B cell (primary cell): Measurements from ENCODE around the gene EFNA5. TPM values are rescaled to one million over a fixed set of nuclear protein-coding genes. Genes with fewer than 3 reads are reported as not detected.

Source experiments
- ATAC-seq: fragments of 200-7000 bp; cut with Tn5 transposase; one replicate; pipeline ENCODE4 v1.10.0; 2021; ENCODE audit warnings: low read depth, mild to moderate bottlenecking, moderate number of reproducible peaks, moderate library complexity
- CTCF ChIA-PET: fragments of 350-600 bp; sonication (Branson Sonifier 250); formaldehyde crosslinking; loops from one replicate; lab custom pipeline; 2021; ENCODE audit warnings: antibody characterized with exemption, inconsistent platforms; lab: Charles Lee
- POLR2A ChIA-PET: fragments of 350-600 bp; sonication (Branson Sonifier 250); formaldehyde crosslinking; loops from one replicate; lab custom pipeline; 2021; ENCODE audit warnings: antibody characterized with exemption; lab: Charles Lee
- DNase-seq: peaks from one replicate; pipeline ENCODE4 v3.0.0; 2013
- H2AFZ ChIP-seq: 2 replicates; pipeline ENCODE4 v1.6.1; 2012; ENCODE audit warnings: mild to moderate bottlenecking, low read depth, low read length; ENCODE audit not compliant: insufficient read depth, poor library complexity, severe bottlenecking
- H3K27ac ChIP-seq, 2 donors: 1 replicate in 1 of 2; 2 replicates in 1 of 2; pipeline ENCODE4 v1.5.1; 2012 to 2013; ENCODE audit warnings: low read length in 2 of 2, mild to moderate bottlenecking in 2 of 2, moderate library complexity in 1 of 2
- H3K27me3 ChIP-seq, 4 experiments: fragments of 200-600 bp in 1 of 4; sonication (generic) in 1 of 4; replicated peaks in 1 of 4; 1 replicate in 2 of 4; 2 replicates in 2 of 4; pipeline versions ENCODE4 v1.6.1 to v1.7.0; 2013 to 2016; ENCODE audit warnings: low read length in 3 of 4, mild to moderate bottlenecking in 2 of 4, mixed read lengths in 1 of 4, moderate library complexity in 1 of 4; ENCODE audit not compliant: insufficient read depth in 4 of 4, control insufficient read depth in 3 of 4; ENCODE audit errors: control extremely low read depth in 1 of 4
- H3K36me3 ChIP-seq, 2 experiments: replicated peaks in 1 of 2; 1 replicate in 1 of 2; 2 replicates in 1 of 2; pipeline versions ENCODE4 v1.6.1 to v1.7.1; 2013; ENCODE audit warnings: low read length in 1 of 2; ENCODE audit not compliant: insufficient read depth in 2 of 2, control insufficient read depth in 1 of 2; ENCODE audit errors: control extremely low read depth in 1 of 2, extremely low read depth in 1 of 2
- H3K4me1 ChIP-seq, 2 donors: fragments of 200-600 bp in 1 of 2; sonication (generic) in 1 of 2; 1 replicate in 1 of 2; 2 replicates in 1 of 2; pipeline versions ENCODE4 v1.5.1 to v1.6.1; 2013 to 2017; ENCODE audit warnings: low read length in 2 of 2; ENCODE audit not compliant: control insufficient read depth in 2 of 2, insufficient read depth in 2 of 2
- H3K4me2 ChIP-seq: replicated peaks from 2 replicates; pipeline ENCODE3; 2012; ENCODE audit warnings: mild to moderate bottlenecking, low read depth, low read length; ENCODE audit not compliant: poor library complexity, severe bottlenecking
- H3K4me3 ChIP-seq, 5 experiments: fragments of 200-600 bp in 1 of 5; sonication (generic) in 1 of 5; 1 replicate in 3 of 5; 2 replicates in 2 of 5; pipeline versions ENCODE4 v1.5.1 to v1.7.0; 2011 to 2016; ENCODE audit warnings: low read length in 4 of 5, mild to moderate bottlenecking in 4 of 5, low read depth in 2 of 5, control low read depth in 1 of 5, moderate library complexity in 1 of 5; ENCODE audit not compliant: insufficient read depth in 1 of 5; ENCODE audit errors: control extremely low read depth in 1 of 5, extremely low read depth in 1 of 5
- H3K79me2 ChIP-seq: fragments of 200-600 bp; sonication (generic); one replicate; pipeline ENCODE4 v1.6.0; 2016; ENCODE audit warnings: low read length; ENCODE audit not compliant: control insufficient read depth, insufficient read depth
- H3K9ac ChIP-seq: fragments of 200-600 bp; sonication (generic); 2 replicates; pipeline ENCODE4 v1.6.1; 2017; ENCODE audit warnings: mild to moderate bottlenecking, low read length, moderate library complexity
- H3K9me3 ChIP-seq, 3 donors: one replicate each; pipeline versions ENCODE4 v1.6.1 to v1.7.1; 2013; ENCODE audit warnings: low read length in 2 of 3; ENCODE audit not compliant: control insufficient read depth in 2 of 3, insufficient read depth in 1 of 3; ENCODE audit errors: control extremely low read depth in 1 of 3
- H4K20me1 ChIP-seq: 2 replicates; pipeline ENCODE4 v1.6.0; 2012; ENCODE audit warnings: mild to moderate bottlenecking, low read length; ENCODE audit not compliant: insufficient read depth, control insufficient read depth, poor library complexity, severe bottlenecking
- H3K27ac Mint-ChIP-seq: one replicate; pipeline ENCODE4 v1.8.0; 2021; ENCODE audit warnings: mixed read lengths
- H3K27me3 Mint-ChIP-seq: one replicate; pipeline ENCODE4 v1.8.0; 2021; ENCODE audit warnings: mixed read lengths
- H3K4me1 Mint-ChIP-seq: one replicate; pipeline ENCODE4 v1.8.0; 2021; ENCODE audit warnings: mixed read lengths
- H3K4me3 Mint-ChIP-seq: one replicate; pipeline ENCODE4 v1.8.0; 2021; ENCODE audit warnings: mixed read lengths
- H3K9me3 Mint-ChIP-seq: one replicate; pipeline ENCODE4 v1.8.0; 2022; ENCODE audit warnings: mixed read lengths; ENCODE audit not compliant: insufficient read depth
- EZH2 ChIP-seq: IDR thresholded peaks from 2 replicates; pipeline ENCODE4 v1.6.1; 2012; ENCODE audit warnings: borderline replicate concordance, low read depth, mild to moderate bottlenecking, moderate library complexity, low read length; ENCODE audit not compliant: insufficient read depth, poor library complexity, severe bottlenecking
- WGBS: methylation state at CpG from one replicate; pipeline ENCODE4 v1.1.5; 2013; ENCODE audit warnings: missing lambda C conversion rate; ENCODE audit not compliant: insufficient coverage; 5-methylcytosine and 5-hydroxymethylcytosine counted together
- intact Hi-C: fragments of 100-400 bp; cut with micrococcal nuclease; formaldehyde crosslinking; loops from one replicate; pipeline ENCODE4 v1.10.0; 2022
- polyA plus RNA-seq: library from polyadenylated mRNA; depleted of rRNA; stranded (reverse); fragments of >200 nt; gene quantifications from 2 replicates; pipeline ENCODE4 v1.2.3, GENCODE V29; 2012
- total RNA-seq, 2 donors: library from RNA; stranded (reverse); fragments of 120-200 nt in 1 of 2; gene quantifications; 1 replicate in 1 of 2; 2 replicates in 1 of 2; pipeline versions ENCODE4 v1.2.3 to v1.2.4, GENCODE V29; 2013 to 2022
- TF ChIP-seq, protein P1 (sequence below): fragments of 200-600 bp; IDR thresholded peaks from one replicate; pipeline ENCODE4 v1.8.0; 2022; ENCODE audit warnings: antibody characterized with exemption, mild to moderate bottlenecking

Gene EFNA5
- total and polyA plus RNA-seq, 2 donors (not counting 1 experiment from before 2014, with no cell fraction given): not detected

DNA sequence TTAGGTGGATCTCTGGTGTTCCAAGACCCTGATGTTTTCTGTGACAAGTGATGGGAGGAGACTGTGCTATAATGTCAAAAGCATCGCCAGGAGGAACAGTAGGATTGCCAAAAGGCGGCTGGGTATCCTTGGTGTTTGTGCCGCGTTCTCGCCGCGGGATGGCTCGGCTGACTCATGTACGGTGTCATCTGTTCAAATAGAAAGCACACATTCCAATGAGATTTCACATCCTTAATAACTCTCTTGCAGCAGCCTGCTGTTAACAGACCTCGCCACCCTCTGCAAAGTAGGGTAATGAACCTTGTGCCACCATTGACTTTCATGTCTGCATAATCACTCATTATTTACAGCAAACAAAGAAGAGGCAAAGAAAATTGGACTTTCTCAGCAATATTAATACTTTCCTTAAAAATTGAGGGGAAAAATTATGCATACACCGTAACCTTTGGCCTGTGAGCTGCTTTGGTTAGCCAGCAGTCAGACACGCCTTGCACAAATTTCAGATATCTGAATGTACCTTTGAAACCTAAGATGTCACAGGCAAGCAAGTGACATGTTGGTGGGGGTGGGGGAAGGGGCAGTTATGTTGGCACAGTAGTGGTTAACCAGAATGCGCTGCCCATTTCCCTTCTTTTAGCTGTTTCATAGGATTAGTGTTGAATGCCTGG is 289.4 kb downstream of the EFNA5 start:
- Histone ChIP-seq H3K27me3 (no peaks in the 10 kb centered on the region), H3K4me1 (no peaks in the 10 kb centered on the region), H3K36me3 (no peaks in the 10 kb centered on the region), H3K27ac (no peak overlapping the region), H3K4me3 (no peak overlapping the region), H3K79me2 (no peaks in the 10 kb centered on the region), H3K4me2 (no peak overlapping the region), H2AFZ (no peak overlapping the region), H3K9ac (no peak overlapping the region), H3K9me3 (no peaks in the 10 kb centered on the region), H4K20me1 (no peaks in the 10 kb centered on the region)
- CTCF ChIA-PET: no interaction called here
- no peaks in the 10 kb centered on the region for H3K9me3 Mint-ChIP-seq
- POLR2A ChIA-PET: no interaction called here
- intact Hi-C loops: no loop called here
- H3K27ac Mint-ChIP-seq: no peak overlapping the region
- WGBS: 96% methylated on average over 8 of the region's 13 CpGs
- no peak overlapping the region for H3K4me3 Mint-ChIP-seq
- no peaks in the 10 kb centered on the region for H3K4me1 Mint-ChIP-seq
- TF ChIP-seq, protein P1, sequence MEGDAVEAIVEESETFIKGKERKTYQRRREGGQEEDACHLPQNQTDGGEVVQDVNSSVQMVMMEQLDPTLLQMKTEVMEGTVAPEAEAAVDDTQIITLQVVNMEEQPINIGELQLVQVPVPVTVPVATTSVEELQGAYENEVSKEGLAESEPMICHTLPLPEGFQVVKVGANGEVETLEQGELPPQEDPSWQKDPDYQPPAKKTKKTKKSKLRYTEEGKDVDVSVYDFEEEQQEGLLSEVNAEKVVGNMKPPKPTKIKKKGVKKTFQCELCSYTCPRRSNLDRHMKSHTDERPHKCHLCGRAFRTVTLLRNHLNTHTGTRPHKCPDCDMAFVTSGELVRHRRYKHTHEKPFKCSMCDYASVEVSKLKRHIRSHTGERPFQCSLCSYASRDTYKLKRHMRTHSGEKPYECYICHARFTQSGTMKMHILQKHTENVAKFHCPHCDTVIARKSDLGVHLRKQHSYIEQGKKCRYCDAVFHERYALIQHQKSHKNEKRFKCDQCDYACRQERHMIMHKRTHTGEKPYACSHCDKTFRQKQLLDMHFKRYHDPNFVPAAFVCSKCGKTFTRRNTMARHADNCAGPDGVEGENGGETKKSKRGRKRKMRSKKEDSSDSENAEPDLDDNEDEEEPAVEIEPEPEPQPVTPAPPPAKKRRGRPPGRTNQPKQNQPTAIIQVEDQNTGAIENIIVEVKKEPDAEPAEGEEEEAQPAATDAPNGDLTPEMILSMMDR: no peak
- no peak for TF ChIP-seq EZH2
- DNase-seq (no peak), ATAC-seq (no peak)
- no peaks in the 10 kb centered on the region for H3K27me3 Mint-ChIP-seq

DNA sequence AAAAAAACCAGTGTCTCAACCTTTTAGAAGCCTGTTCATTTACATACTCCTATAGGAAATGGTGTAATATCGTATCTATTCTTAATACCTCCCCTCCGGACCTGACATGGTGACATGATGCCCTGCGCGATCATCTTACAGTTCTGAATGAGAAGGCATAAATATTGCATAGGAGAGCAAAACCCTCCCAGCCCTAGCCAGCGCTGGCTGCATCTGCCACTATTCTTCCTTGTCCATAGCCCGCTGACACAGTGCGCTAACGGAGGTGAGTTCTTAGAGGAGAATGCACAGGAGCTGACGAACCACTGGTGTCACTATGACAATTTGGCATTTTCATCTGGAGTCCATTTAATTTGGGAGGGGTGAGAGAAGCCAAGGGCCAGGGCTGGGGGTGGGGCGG is 290.1 kb downstream of the EFNA5 start:
- Histone ChIP-seq H3K79me2 (no peaks in the 10 kb centered on the region), H3K9me3 (no peaks in the 10 kb centered on the region), H3K36me3 (no peaks in the 10 kb centered on the region), H3K27ac (no peak overlapping the region), H2AFZ (no peak overlapping the region), H4K20me1 (no peaks in the 10 kb centered on the region), H3K9ac (no peak overlapping the region), H3K4me2 (no peak overlapping the region), H3K27me3 (no peaks in the 10 kb centered on the region), H3K4me3 (no peak overlapping the region), H3K4me1 (no peaks in the 10 kb centered on the region)
- Mint-ChIP-seq H3K4me3 (no peak overlapping the region), H3K4me1 (no peaks in the 10 kb centered on the region), H3K27me3 (no peaks in the 10 kb centered on the region), H3K27ac (no peak overlapping the region), H3K9me3 (no peaks in the 10 kb centered on the region)
- CTCF ChIA-PET: no interaction called here
- no CpG with 5 or more reads among the region's 10 CpGs for WGBS
- ATAC-seq (no peak), DNase-seq (no peak)
- intact Hi-C loops: no loop called here
- POLR2A ChIA-PET: no interaction called here
- TF ChIP-seq, protein P1: no peak
- no peak for TF ChIP-seq EZH2
